Endothelial cell of umbilical vein (primary cell): Measurements from ENCODE around the gene PID1. TPM values are rescaled to one million over a fixed set of nuclear protein-coding genes. Genes with fewer than 3 reads are reported as not detected.

ENCODE experiments used
- BruUV-seq: library from RNA; stranded (reverse); fragments of 400-500 nt; replicated peaks from 2 replicates; lab custom pipeline; 2021; lab: Mats Ljungman, UMichigan
- CTCF ChIA-PET: fragments of 300-600, 350-600 bp; sonication (Branson Sonifier 250); formaldehyde crosslinking; loops from one replicate; lab custom pipeline; 2021; ENCODE audit warnings: antibody characterized with exemption, inconsistent platforms; lab: Charles Lee
- POLR2A ChIA-PET: fragments of 300-600, 350-600 bp; sonication (Branson Sonifier 250); formaldehyde crosslinking; loops from one replicate; lab custom pipeline; 2021; ENCODE audit warnings: antibody characterized with exemption, inconsistent platforms; lab: Charles Lee
- DNase-seq: peaks from one replicate; pipeline ENCODE4 v3.0.0-alpha.2; 2011; ENCODE audit warnings: low read depth, low spot score
- FAIRE-seq: peaks from 2 replicates; lab custom pipeline; 2011; peaks lifted over from hg19 to GRCh38; lab: Jason Lieb, UNC
- H2AFZ ChIP-seq: 2 replicates; pipeline ENCODE4 v1.6.0; 2012; ENCODE audit warnings: low read depth, low read length, control low read depth, inconsistent platforms
- H3K27ac ChIP-seq: 2 replicates; pipeline ENCODE4 v1.5.1; 2011; ENCODE audit warnings: low read depth, mild to moderate bottlenecking, control low read depth, low read length, moderate library complexity; ENCODE audit not compliant: insufficient read depth
- H3K27me3 ChIP-seq, 2 experiments: 2 replicates each; pipeline versions ENCODE4 v1.6.0 to v1.6.1; 2011; ENCODE audit warnings: low read length in 2 of 2, mixed read lengths in 1 of 2; ENCODE audit not compliant: control insufficient read depth in 2 of 2, insufficient read depth in 2 of 2
- H3K36me3 ChIP-seq, 2 experiments: 2 replicates in 1 of 2; 3 replicates in 1 of 2; pipeline ENCODE4 v1.5.1; 2011; ENCODE audit warnings: low read length in 2 of 2, mild to moderate bottlenecking in 1 of 2, moderate library complexity in 1 of 2; ENCODE audit not compliant: control insufficient read depth in 2 of 2, insufficient read depth in 2 of 2; ENCODE audit errors: extremely low read depth in 1 of 2
- H3K4me1 ChIP-seq: 3 replicates; pipeline ENCODE4 v1.5.1; 2011; ENCODE audit warnings: mild to moderate bottlenecking, low read length; ENCODE audit not compliant: control insufficient read depth, insufficient read depth; ENCODE audit errors: extremely low read depth
- H3K4me2 ChIP-seq: 2 replicates; pipeline ENCODE4 v1.6.1; 2011; ENCODE audit warnings: low read length, control low read depth, mixed read lengths; ENCODE audit not compliant: insufficient read depth
- H3K4me3 ChIP-seq, 3 experiments: fragments of 200-600 bp in 1 of 3; sonication (generic), shearing (Covaris generic) in 1 of 3; replicated peaks in 1 of 3; 2 replicates each; pipeline ENCODE4 v1.5.1; 2011 to 2016; ENCODE audit warnings: control low read depth in 3 of 3, low read length in 3 of 3, mild to moderate bottlenecking in 2 of 3, inconsistent platforms in 1 of 3, low read depth in 1 of 3, moderate library complexity in 1 of 3; ENCODE audit not compliant: insufficient read depth in 1 of 3
- H3K79me2 ChIP-seq: 2 replicates; pipeline ENCODE4 v1.6.0; 2012; ENCODE audit warnings: low read length, inconsistent platforms; ENCODE audit not compliant: control insufficient read depth, insufficient read depth
- H3K9ac ChIP-seq: replicated peaks from 2 replicates; pipeline ENCODE3; 2011; ENCODE audit warnings: low read length, control low read depth; ENCODE audit not compliant: insufficient read depth; ENCODE audit errors: extremely low read depth
- H3K9me1 ChIP-seq: replicated peaks from 3 replicates; pipeline ENCODE4 v1.6.0; 2011; ENCODE audit warnings: mild to moderate bottlenecking, low read length; ENCODE audit not compliant: control insufficient read depth, insufficient read depth; ENCODE audit errors: extremely low read depth
- H3K9me3 ChIP-seq: replicated peaks from 2 replicates; pipeline ENCODE4 v1.5.1; 2012; ENCODE audit warnings: low read length, inconsistent platforms; ENCODE audit not compliant: control insufficient read depth, insufficient read depth
- H4K20me1 ChIP-seq: replicated peaks from 2 replicates; pipeline ENCODE3; 2011; ENCODE audit warnings: mild to moderate bottlenecking, low read length; ENCODE audit not compliant: control insufficient read depth, insufficient read depth; ENCODE audit errors: extremely low read depth
- EZH2 ChIP-seq: IDR thresholded peaks from 2 replicates; pipeline ENCODE4 v1.6.1; 2012; ENCODE audit warnings: borderline replicate concordance, low read depth, mild to moderate bottlenecking, moderate library complexity, low read length, inconsistent platforms; ENCODE audit not compliant: severe bottlenecking
- FOS ChIP-seq: IDR thresholded peaks from 2 replicates; pipeline ENCODE4 v1.6.1; 2011; ENCODE audit warnings: mild to moderate bottlenecking, low read length, moderate library complexity, borderline replicate concordance; ENCODE audit not compliant: insufficient read depth
- GATA2 ChIP-seq: IDR thresholded peaks from 2 replicates; pipeline ENCODE4 v1.7.0; 2011; ENCODE audit warnings: low read depth, mild to moderate bottlenecking, moderate library complexity, mixed read lengths, low read length; ENCODE audit not compliant: insufficient read length, insufficient read depth
- JUN ChIP-seq: IDR thresholded peaks from 2 replicates; pipeline ENCODE4 v1.6.1; 2011; ENCODE audit warnings: borderline replicate concordance, low read depth; ENCODE audit not compliant: insufficient read length, insufficient read depth
- MYC ChIP-seq: IDR thresholded peaks from one replicate; pipeline ENCODE4 v1.6.1; 2011; ENCODE audit warnings: mild to moderate bottlenecking, low read depth, low read length
- POLR2A ChIP-seq: IDR thresholded peaks from 2 replicates; pipeline ENCODE4 v1.6.1; 2012; ENCODE audit warnings: low read depth, mild to moderate bottlenecking, control low read depth, low read length
- POLR2AphosphoS5 ChIP-seq: IDR thresholded peaks from 2 replicates; pipeline ENCODE4 v1.6.1; 2012; ENCODE audit warnings: low read depth, mild to moderate bottlenecking, control low read depth, low read length, moderate library complexity; ENCODE audit not compliant: insufficient read depth
- dilution Hi-C: fragments of 300-500 bp; cut with MboI; formaldehyde crosslinking; loops from one replicate; pipeline ENCODE4 v1.15.0; 2019; ENCODE audit warnings: low sequenced_read_pairs; ENCODE audit not compliant: extremely low pct_ligation_motif_present
- intact Hi-C: fragments of 100-400 bp; cut with micrococcal nuclease; formaldehyde crosslinking; loops from one replicate; pipeline ENCODE4 v1.10.0; 2022
- polyA plus RNA-seq, 4 experiments: library from polyadenylated mRNA; depleted of rRNA in 3 of 4; stranded (reverse) in 3 of 4; unstranded in 1 of 4; fragments of >200 nt; gene quantifications; 2 replicates each; pipeline versions ENCODE4 v1.2.1 to v1.2.3, GENCODE V29; 2011 to 2012; ENCODE audit warnings: missing spikeins in 1 of 4
- total RNA-seq: library from RNA; stranded (reverse); gene quantifications from 2 replicates; pipeline ENCODE4 v1.2.3, GENCODE V29; 2021
- TF ChIP-seq, protein P1 (sequence below), 2 donors: IDR thresholded peaks; 1 replicate in 1 of 2; 2 replicates in 1 of 2; pipeline ENCODE4 v1.5.1; 2011; ENCODE audit warnings: low read length in 2 of 2, mild to moderate bottlenecking in 2 of 2, moderate library complexity in 2 of 2, control low read depth in 1 of 2, inconsistent platforms in 1 of 2, low read depth in 1 of 2; ENCODE audit not compliant: insufficient read depth in 1 of 2; ENCODE audit errors: extremely low read depth in 1 of 2
- TF ChIP-seq, protein P2 (sequence below): IDR thresholded peaks from 2 replicates; pipeline ENCODE4 v1.6.1; 2011; ENCODE audit not compliant: insufficient read depth, insufficient read length

The PID1 gene
- total and polyA plus RNA-seq, 2 donors (not counting 3 experiments of a cell fraction or from before 2014, with no cell fraction given): not detected

DNA sequence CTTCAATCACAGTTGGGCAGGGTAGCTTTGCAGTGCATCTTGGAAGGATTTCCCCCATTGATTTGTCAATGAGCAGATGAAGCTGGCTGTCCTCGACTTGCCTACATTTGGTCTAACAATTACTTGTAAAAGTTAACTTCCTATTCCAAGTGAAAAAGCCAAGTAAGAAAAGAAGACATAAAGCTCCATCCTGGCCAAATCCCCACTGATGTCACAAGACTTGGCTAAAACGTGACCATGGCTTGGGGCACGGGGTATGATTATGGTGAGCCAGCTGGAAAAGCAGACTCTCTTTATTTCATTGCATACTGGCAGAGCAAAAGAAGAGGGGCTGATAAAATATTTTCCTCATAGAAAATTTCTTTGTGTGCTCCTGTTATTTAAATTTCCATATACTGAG, 25.4 kb upstream of the PID1 start:
- no peaks in the 10 kb centered on the region for H3K4me1 ChIP-seq
- no peaks in the 10 kb centered on the region for H3K9me1 ChIP-seq
- H3K79me2 ChIP-seq: no peaks in the 10 kb centered on the region
- intact Hi-C loops (no loop called here), dilution Hi-C loops (no loop called here)
- no peak for DNase-seq
- POLR2A ChIA-PET: no interaction called here
- H3K4me2 ChIP-seq: no peak overlapping the region
- no peaks in the 10 kb centered on the region for H4K20me1 ChIP-seq
- no peak overlapping the region for H3K9ac ChIP-seq
- H2AFZ ChIP-seq: no peak overlapping the region
- CTCF ChIA-PET: no interaction called here
- no peak overlapping the region for H3K4me3 ChIP-seq
- FAIRE-seq: no peak
- H3K27me3 ChIP-seq: no peaks in the 10 kb centered on the region
- no peaks in the 10 kb centered on the region for H3K36me3 ChIP-seq
- H3K9me3 ChIP-seq: peaks cover 2% of the 10 kb centered on the region
- no TSS peak for BruUV-seq
- H3K27ac ChIP-seq: no peak overlapping the region
- TF ChIP-seq, protein P1, sequence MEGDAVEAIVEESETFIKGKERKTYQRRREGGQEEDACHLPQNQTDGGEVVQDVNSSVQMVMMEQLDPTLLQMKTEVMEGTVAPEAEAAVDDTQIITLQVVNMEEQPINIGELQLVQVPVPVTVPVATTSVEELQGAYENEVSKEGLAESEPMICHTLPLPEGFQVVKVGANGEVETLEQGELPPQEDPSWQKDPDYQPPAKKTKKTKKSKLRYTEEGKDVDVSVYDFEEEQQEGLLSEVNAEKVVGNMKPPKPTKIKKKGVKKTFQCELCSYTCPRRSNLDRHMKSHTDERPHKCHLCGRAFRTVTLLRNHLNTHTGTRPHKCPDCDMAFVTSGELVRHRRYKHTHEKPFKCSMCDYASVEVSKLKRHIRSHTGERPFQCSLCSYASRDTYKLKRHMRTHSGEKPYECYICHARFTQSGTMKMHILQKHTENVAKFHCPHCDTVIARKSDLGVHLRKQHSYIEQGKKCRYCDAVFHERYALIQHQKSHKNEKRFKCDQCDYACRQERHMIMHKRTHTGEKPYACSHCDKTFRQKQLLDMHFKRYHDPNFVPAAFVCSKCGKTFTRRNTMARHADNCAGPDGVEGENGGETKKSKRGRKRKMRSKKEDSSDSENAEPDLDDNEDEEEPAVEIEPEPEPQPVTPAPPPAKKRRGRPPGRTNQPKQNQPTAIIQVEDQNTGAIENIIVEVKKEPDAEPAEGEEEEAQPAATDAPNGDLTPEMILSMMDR (IDR thresholded peaks at IDR 0.05; ENCODE audit: extremely low read depth in 1 of 2, insufficient read depth in 1 of 2, low read depth in 1 of 2, low read length in 2 of 2): no peak
- TF ChIP-seq POLR2A (no peak), FOS (no peak), POLR2AphosphoS5 (no peak), EZH2 (no peak), GATA2 (no peak), JUN (no peak), MYC (no peak)
- TF ChIP-seq, protein P2, sequence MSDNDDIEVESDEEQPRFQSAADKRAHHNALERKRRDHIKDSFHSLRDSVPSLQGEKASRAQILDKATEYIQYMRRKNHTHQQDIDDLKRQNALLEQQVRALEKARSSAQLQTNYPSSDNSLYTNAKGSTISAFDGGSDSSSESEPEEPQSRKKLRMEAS: no peak
